ENCODE data around the gene EBF4. TPM values are rescaled to one million over a fixed set of nuclear protein-coding genes. Genes with fewer than 3 reads are reported as not detected.

Gene EBF4
- total RNA-seq, 1 donor from 2014 or later, result 1.3 TPM

DNA sequence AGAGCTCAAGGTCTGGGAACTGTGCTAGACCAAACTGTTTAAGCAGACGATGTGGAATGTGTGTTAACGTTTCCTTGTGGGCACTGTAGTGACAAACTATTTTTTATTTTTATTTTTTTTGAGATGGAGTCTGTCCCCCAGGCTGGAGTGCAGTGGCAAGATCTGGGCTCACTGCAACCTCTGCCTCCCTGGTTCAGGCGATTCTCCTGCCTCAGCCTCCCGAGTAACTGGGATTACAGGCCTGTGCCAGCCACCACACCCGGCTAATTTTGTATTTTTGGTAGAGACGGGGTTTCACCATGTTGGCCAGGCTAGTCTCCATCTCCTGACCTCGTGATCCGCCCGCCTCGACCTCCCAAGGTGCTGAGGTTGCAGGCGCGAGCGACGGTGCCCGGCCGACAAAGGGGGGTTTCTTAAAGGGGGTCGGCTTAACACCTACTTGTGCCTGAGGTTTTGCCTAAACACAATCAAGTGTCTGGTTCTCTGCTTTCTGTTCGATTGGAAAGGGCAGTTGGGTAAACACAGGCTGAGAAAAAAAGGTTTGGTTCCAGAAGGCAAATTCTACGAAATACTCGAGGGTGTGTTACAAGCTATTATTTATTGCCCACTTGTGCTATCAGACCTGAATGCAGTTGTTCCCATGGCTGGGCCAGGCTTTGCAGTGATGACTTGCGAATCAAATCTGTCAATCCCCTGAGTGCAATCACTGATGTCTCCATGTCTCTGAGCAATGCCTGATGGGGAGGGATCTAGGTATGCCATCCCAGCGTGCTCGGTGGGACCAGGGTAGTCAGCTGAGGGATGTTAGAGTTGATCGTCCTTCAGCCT, 38.8 kb upstream of the EBF4 start:
- H3K36me3 ChIP-seq (ENCODE audit: control insufficient read depth, insufficient read depth, low read length), result peaks cover 34% of the 10 kb centered on the region
- TF ChIP-seq, protein P1, sequence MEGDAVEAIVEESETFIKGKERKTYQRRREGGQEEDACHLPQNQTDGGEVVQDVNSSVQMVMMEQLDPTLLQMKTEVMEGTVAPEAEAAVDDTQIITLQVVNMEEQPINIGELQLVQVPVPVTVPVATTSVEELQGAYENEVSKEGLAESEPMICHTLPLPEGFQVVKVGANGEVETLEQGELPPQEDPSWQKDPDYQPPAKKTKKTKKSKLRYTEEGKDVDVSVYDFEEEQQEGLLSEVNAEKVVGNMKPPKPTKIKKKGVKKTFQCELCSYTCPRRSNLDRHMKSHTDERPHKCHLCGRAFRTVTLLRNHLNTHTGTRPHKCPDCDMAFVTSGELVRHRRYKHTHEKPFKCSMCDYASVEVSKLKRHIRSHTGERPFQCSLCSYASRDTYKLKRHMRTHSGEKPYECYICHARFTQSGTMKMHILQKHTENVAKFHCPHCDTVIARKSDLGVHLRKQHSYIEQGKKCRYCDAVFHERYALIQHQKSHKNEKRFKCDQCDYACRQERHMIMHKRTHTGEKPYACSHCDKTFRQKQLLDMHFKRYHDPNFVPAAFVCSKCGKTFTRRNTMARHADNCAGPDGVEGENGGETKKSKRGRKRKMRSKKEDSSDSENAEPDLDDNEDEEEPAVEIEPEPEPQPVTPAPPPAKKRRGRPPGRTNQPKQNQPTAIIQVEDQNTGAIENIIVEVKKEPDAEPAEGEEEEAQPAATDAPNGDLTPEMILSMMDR (IDR thresholded peaks at IDR 0.05; ENCODE audit: insufficient read depth, low read length, severe bottlenecking), result no peak
- H3K4me3 ChIP-seq (ENCODE audit: low read depth, low read length), result peak overlapping the region; percentile 52
- no peaks in the 10 kb centered on the region for H3K27me3 ChIP-seq (ENCODE audit: control insufficient read depth, insufficient read depth, low read length)
- DNase-seq (ENCODE audit: low read depth) (no peak), FAIRE-seq (no peak)

DNA sequence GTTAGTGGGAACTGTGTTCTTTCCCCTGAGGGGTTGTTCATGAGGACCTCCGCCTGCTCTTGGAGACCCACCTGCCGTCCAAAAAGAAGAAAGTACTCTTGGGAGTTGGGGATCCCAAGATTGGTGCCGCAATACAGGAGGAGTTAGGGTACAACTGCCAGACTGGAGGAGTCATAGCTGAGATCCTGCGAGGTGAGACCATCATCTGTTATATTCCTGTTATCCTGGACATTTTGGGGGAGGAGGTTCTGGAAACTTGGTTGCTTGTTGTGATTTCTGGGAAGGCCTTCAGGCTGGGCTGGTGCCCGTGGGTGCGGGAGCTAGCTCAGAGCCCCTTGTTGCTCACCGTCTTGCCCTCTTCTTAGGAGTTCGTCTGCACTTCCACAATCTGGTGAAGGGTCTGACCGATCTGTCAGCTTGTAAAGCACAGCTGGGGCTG, 38.2 kb upstream of the EBF4 start:
- FAIRE-seq, result no peak
- H3K36me3 ChIP-seq (ENCODE audit: control insufficient read depth, insufficient read depth, low read length), result peaks cover 36% of the 10 kb centered on the region
- no peaks in the 10 kb centered on the region for H3K27me3 ChIP-seq (ENCODE audit: control insufficient read depth, insufficient read depth, low read length)
- TF ChIP-seq, protein P1 (IDR thresholded peaks at IDR 0.05; ENCODE audit: insufficient read depth, low read length, severe bottlenecking), result no peak
- H3K4me3 ChIP-seq (ENCODE audit: low read depth, low read length), result no peak overlapping the region
- DNase-seq (ENCODE audit: low read depth), result no peak

DNA sequence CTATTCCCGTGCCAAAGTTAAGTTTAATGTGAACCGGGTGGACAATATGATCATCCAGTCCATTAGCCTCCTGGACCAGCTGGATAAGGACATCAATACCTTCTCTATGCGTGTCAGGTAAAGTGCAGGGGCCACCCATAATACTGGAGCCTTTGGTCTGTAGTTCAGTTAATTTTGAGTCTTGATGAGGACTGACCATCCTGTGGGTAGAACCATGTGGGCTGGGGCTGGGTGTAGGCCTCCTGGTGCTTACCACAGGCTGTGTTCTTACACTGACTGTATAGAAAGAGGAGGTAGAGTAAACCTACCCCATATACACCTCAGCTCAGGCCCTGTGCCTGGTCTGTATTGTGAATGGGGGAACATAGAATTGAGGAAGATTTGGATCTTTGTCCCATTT, 37.7 kb upstream of the EBF4 start:
- TF ChIP-seq, protein P1 (IDR thresholded peaks at IDR 0.05; ENCODE audit: insufficient read depth, low read length, severe bottlenecking), result no peak
- Histone ChIP-seq H3K4me3 (ENCODE audit: low read depth, low read length) (no peak overlapping the region), H3K27me3 (ENCODE audit: control insufficient read depth, insufficient read depth, low read length) (no peaks in the 10 kb centered on the region), H3K36me3 (ENCODE audit: control insufficient read depth, insufficient read depth, low read length) (peaks cover 36% of the 10 kb centered on the region)
- DNase-seq (ENCODE audit: low read depth) (no peak), FAIRE-seq (no peak)

DNA sequence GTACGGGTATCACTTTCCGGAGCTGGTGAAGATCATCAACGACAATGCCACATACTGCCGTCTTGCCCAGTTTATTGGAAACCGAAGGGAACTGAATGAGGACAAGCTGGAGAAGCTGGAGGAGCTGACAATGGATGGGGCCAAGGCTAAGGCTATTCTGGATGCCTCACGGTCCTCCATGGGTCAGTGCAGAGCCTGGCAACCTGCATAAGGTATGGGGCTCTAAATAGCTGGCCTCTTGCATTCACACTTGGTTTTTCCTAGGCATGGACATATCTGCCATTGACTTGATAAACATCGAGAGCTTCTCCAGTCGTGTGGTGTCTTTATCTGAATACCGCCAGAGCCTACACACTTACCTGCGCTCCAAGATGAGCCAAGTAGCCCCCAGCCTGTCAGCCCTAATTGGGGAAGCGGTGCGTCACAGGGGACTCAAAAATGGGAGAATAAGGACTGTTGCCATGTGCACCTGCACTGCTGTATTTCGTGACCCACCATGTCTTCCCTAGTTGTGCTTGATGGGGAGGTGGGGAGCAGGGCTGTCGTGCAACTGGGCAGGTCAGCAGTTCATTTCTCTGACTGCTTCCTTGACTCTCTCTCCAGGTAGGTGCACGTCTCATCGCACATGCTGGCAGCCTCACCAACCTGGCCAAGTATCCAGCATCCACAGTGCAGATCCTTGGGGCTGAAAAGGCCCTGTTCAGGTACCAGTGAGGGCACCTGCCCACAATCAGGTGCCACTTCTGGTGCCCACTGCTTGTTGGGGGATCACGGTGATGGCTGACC, 37.1 kb upstream of the EBF4 start:
- no peak for DNase-seq (ENCODE audit: low read depth)
- H3K36me3 ChIP-seq (ENCODE audit: control insufficient read depth, insufficient read depth, low read length), result peaks cover 36% of the 10 kb centered on the region
- TF ChIP-seq, protein P1 (IDR thresholded peaks at IDR 0.05; ENCODE audit: insufficient read depth, low read length, severe bottlenecking), result no peak
- no peaks in the 10 kb centered on the region for H3K27me3 ChIP-seq (ENCODE audit: control insufficient read depth, insufficient read depth, low read length)
- H3K4me3 ChIP-seq (ENCODE audit: low read depth, low read length), result no peak overlapping the region
- FAIRE-seq, result no peak

DNA sequence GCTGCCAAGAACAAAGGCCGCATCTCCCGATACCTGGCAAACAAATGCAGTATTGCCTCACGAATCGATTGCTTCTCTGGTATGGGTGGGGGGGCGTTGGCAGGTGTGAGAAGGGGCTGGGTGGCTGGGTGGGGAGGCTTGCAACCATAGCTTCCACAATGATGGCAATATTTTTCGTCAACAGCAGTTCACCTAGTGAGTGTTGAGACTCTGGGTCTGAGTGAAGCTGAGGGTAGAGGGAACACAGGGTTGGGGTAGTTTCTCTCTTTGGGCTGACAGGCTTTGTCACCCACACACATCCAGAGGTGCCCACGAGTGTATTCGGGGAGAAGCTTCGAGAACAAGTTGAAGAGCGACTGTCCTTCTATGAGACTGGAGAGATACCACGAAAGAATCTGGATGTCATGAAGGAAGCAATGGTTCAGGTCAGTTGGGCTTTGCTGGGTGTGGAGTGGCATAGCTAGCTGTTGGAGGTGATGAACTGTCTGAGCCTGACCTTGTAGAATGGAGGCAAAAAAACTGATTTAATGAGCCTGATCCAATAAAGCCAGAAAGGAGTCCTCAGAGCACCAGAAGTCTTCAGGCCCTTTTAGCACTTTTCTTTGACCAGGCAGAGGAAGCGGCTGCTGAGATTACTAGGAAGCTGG, 36.0 kb upstream of the EBF4 start:
- Histone ChIP-seq H3K4me3 (ENCODE audit: low read depth, low read length) (no peak overlapping the region), H3K36me3 (ENCODE audit: control insufficient read depth, insufficient read depth, low read length) (peaks cover 37% of the 10 kb centered on the region), H3K27me3 (ENCODE audit: control insufficient read depth, insufficient read depth, low read length) (no peaks in the 10 kb centered on the region)
- FAIRE-seq (no peak), DNase-seq (ENCODE audit: low read depth) (no peak)
- TF ChIP-seq, protein P1 (IDR thresholded peaks at IDR 0.05; ENCODE audit: insufficient read depth, low read length, severe bottlenecking), result no peak
